HTR-8/SVneo (cell line): ENCODE measurements around the gene MACROD1.

ENCODE experiments used
- DNase-seq: peaks from one replicate; pipeline ENCODE4 v3.0.0; 2011; ENCODE audit warnings: low spot score, mixed read lengths; ENCODE audit not compliant: insufficient read length
- FAIRE-seq: peaks from 2 replicates; lab custom pipeline; 2011; peaks lifted over from hg19 to GRCh38; lab: Jason Lieb, UNC

The MACROD1 gene

GRCh38 chr11:64097468-64098317 lies 68.2 kb downstream of the MACROD1 start:
- DNase-seq: no peak
- no peak for FAIRE-seq

- no peak for FAIRE-seq
Observed at GRCh38 chr11:64096835-64097234, 69.1 kb downstream of the MACROD1 start.

GRCh38 chr11:64095949-64096348 lies 70.0 kb downstream of the MACROD1 start:
- no peak for FAIRE-seq
- DNase-seq: no peak

More at GRCh38 chr11:64096835-64097234, 69.1 kb downstream of the MACROD1 start:
- DNase-seq: no peak

GRCh38 chr11:64095273-64095817 lies 70.6 kb downstream of the MACROD1 start:
- DNase-seq (no peak), FAIRE-seq (no peak)

- peak; percentile 93 for DNase-seq
- FAIRE-seq: no peak
Observed at GRCh38 chr11:64094463-64095260, 71.3 kb downstream of the MACROD1 start.

- DNase-seq: no peak
- FAIRE-seq: no peak
Observed at GRCh38 chr11:64093233-64094039, 72.5 kb downstream of the MACROD1 start.

GRCh38 chr11:64092761-64093136 lies 73.2 kb downstream of the MACROD1 start:
- FAIRE-seq (no peak), DNase-seq (no peak)

- FAIRE-seq (no peak), DNase-seq (no peak)
Observed at GRCh38 chr11:64092111-64092760, 73.7 kb downstream of the MACROD1 start.

- FAIRE-seq: no peak
- DNase-seq: no peak
Observed at GRCh38 chr11:64090806-64091516, 75.0 kb downstream of the MACROD1 start.

- DNase-seq (no peak), FAIRE-seq (no peak)
Observed at GRCh38 chr11:64089915-64090805, 75.8 kb downstream of the MACROD1 start.

GRCh38 chr11:64089493-64089892 lies 76.4 kb downstream of the MACROD1 start:
- FAIRE-seq (no peak), DNase-seq (no peak)

GRCh38 chr11:64089027-64089360 lies 76.9 kb downstream of the MACROD1 start:
- no peak for DNase-seq
- FAIRE-seq: no peak

- FAIRE-seq (no peak), DNase-seq (no peak)
Observed at GRCh38 chr11:64088162-64089026, 77.5 kb downstream of the MACROD1 start.

- no peak for DNase-seq
- FAIRE-seq: no peak
Observed at GRCh38 chr11:64086258-64087123, 79.4 kb downstream of the MACROD1 start.

- DNase-seq: no peak
- FAIRE-seq: no peak
Observed at GRCh38 chr11:64085906-64086257, 80.0 kb downstream of the MACROD1 start.

- no peak for DNase-seq
- FAIRE-seq: no peak
Observed at GRCh38 chr11:64084951-64085710, 80.8 kb downstream of the MACROD1 start.
